ENCODE data around the gene ABHD13.
"Not testable (repeated sequence)": the region's sequence is repeated elsewhere in the genome, so short reads cannot be mapped to it uniquely, and the experiment has no call there.

Gene ABHD13

DNA sequence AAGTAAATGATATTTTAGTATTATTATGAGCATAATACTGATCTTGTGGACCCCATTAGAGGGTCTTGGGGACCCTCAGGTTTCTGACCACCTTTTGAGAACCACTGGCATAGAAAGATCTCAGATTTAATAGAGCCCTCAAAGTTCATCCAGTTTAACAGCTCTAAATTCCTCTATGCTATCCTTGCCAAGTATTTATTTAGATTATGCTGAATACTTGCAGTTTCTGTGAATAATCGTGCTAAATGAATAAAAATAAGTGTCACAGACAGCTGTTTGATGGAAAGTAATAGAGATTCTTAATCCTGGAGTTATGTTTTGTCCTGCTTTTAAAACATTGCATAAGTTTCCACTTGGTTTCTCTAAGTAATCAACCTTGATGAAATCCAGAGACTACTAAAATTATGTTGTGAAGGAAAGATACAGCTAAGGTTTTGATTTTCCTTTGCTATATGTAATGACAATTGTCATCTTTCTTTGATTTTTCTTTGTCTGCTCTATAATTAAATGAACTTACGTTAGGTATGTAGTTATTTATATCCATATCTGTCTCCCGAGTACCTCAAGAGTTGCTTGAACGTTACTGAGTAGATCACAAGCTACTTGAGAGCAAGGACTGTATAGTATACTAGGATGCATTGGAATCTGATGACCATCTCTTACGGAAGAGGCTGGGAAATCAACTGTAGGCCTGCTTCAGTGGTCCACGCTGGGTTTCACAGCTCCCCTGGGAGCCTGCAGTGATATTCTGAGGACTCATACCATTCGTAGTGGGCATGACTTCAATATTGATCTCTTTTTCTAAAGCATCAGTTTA, 5.7 kb downstream of the ABHD13 start:
- peak; percentile 8 for DNase-seq (ENCODE audit: low read depth)

DNA sequence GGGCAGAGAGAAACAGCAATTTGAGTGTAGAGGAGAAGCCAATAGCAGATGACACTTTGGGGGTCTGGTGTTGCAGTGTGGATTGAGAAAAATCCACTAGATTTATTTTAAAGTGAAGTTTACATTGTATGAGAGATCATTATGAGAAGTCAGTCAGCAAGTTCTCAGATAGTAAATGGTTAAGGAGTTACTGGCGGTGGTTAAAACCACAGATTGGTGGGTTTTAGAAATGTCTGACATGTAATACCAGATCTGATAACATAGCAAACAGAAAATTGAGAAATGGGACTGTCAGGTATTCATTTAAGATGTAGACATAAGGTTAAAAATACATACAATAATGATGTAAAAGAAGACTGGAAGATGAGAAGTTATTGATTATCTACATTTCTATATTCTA, 7.2 kb downstream of the ABHD13 start:
- peak; percentile 12 for DNase-seq (ENCODE audit: low read depth)

DNA sequence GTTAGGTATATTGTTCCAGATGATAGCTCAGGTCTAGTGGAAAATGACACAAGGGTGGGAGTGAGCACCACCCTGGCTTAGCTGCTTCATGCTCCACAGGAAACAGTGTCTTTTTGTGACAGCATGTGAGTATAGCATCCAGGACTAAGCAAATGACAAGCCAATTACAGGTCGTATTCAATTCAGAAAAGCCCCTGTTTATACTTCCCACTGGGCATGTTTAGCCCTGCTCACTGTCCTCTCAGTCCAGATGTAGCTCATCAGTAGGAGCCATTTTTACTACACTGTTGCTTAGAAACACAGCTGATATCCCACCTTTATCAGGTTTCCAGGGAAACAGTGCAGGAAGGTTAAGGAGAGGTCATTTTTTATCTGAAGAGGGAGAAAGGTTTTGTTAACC, 8.0 kb downstream of the ABHD13 start:
- DNase-seq (ENCODE audit: low read depth), result no peak

DNA sequence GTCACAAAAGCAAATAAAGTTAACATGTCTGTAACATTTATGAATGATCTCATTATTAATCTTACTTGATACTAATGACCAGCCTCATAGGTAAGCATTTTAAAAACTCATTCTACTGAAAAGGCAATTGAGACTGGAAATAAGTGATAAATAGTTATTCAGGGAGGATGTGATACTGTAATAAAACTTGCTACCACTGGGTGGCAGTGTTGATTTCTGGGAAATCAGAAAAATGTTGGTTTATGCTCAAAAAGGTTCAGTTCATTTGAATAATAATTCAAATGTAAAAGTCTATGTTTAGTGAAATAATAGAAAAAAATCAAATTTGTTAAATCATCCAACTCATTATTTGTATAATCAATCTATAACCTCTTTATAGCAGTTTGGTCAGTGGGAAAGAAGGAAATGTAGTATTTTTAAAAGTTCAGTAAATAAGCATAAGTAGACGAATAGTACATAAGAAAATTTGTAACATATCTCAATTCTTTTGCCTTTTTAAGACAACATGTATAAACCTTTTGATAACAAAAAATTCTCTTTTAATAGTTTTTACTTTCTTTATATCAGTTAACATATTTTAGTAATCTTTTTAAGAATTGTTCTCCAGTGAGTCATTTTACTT, 9.6 kb downstream of the ABHD13 start:
- DNase-seq (ENCODE audit: low read depth), result peak; percentile 39

- DNase-seq (ENCODE audit: low read depth), result no peak
Observed at GRCh38 chr13:108230377-108230776, 12.2 kb downstream of the ABHD13 start.

- no peak for DNase-seq (ENCODE audit: low read depth)
Observed at GRCh38 chr13:108249150-108249549, 31.0 kb downstream of the ABHD13 start.

DNA sequence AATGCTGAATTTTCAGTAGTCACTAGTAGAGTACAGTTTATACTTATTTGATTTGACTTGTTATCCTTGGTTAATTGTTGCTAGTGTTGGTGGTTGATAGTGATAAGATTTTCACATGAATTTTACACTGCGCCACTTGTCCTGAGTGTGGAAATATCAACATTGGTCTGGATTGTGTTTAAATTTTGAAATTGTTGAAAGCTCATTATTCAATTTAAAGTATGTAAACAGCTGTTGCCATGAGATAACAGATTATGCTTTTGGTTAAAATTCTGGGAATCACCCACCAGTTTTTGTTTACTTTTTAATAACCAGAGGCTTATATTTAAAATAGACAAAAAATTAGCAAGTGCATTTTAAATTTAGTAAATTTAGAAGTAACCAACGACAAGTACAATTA, 39.1 kb downstream of the ABHD13 start:
- DNase-seq (ENCODE audit: low read depth), result no peak

DNA sequence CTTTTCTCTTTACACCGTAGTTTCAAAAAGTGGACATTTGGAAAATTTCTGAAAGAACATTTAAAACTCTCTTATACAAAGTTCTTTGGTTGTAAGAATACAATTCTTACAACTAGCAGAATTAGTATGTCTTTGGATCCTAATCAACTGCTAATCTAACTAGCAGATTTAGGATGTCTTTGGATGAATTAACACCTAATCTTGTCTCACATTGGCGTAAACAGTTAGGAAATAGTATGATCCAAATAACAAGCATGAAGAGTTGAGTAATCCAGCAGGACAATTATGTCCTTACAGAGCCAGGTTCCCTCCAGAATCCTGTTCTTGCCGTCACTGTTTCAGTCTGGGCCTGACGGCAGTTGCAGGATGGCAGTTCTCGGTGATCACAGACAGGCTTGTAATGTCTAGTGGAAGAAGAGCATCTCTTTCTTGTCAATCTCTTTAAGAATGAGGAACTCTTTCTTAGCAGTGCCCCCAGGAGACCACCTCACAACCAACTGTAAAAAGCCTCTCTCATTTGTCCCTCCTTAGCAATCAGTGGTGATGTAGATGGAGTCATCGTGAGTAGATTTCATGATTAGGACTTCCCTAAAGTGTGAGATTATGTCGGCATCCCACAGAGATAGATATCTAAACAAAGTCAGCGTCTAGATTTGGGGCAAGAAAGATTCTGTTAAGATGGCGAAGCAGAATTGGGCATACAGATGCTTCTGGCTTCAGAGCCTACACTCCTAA, 45.6 kb downstream of the ABHD13 start:
- DNase-seq (ENCODE audit: low read depth), result no peak

- no peak for DNase-seq (ENCODE audit: low read depth)
Observed at GRCh38 chr13:108266321-108266990, 48.3 kb downstream of the ABHD13 start.

GRCh38 chr13:108267347-108267746, 49.2 kb downstream of the ABHD13 start:
- DNase-seq (ENCODE audit: low read depth), result no peak

GRCh38 chr13:108267855-108268254, 49.7 kb downstream of the ABHD13 start:
- not testable (repeated sequence) for DNase-seq (ENCODE audit: low read depth)

DNA sequence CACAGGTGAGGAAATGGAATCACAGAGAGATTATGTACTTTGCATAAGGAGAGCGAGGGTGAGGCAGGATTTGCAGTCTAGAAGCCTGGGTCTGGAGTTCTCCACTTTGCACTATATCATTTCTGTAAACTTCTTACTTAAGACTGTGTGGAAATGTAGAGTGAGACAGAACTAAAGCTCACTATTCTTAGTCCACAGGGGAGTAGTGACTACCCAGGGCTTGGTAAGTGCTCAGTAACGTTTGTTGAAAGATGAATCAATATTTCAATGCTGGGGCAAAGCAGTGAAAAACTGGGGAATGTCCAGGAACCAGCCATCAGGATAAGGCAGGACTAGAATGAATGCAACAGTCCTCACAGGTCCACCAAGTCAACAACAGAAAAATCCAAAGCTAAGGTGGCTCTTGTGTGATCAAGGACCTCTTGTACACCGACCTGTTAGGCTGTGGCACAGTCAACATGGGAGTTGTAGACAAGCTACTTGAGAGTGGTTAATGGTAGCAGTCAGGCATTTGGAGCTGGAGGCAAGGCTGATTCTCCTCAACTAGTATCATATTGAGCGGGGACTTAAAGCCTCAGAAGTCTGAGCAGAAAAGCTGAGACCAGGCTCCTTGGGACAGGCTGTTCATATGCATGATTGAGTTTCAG, 50.4 kb downstream of the ABHD13 start:
- DNase-seq (ENCODE audit: low read depth), result no peak

DNA sequence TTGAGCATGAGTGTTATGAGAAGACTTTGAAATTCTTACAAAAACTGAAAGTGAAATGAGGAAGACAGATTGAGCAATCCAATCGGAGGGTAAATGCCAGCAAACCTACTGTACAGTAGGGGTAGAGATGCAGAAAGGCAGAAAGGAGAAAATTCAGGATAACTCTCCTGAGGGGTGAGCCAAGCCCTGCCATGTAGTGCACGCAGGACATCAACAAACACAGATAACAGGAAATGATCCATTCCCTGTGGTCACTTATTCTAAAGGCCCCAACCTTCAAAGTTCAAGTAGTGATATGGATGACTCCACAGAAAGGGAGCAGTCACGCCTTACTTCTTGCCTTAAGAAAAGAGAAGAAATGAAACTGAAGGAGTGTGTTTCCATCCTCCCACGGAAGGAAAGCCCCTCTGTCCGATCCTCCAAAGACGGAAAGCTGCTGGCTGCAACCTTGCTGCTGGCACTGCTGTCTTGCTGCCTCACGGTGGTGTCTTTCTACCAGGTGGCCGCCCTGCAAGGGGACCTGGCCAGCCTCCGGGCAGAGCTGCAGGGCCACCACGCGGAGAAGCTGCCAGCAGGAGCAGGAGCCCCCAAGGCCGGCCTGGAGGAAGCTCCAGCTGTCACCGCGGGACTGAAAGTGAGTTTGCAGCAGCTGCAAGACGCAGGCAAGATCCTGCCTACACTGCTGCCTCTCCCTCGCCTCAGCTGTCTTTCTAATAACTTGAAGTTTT, 51.6 kb downstream of the ABHD13 start, which contains the start of gene TNFSF13B:
TNFSF13B (plus strand) TSS at position 118 of the 728 bp plus-strand sequence; CDS start at position 296, 178 bp downstream.
- DNase-seq (ENCODE audit: low read depth), result peak; percentile 63

DNA sequence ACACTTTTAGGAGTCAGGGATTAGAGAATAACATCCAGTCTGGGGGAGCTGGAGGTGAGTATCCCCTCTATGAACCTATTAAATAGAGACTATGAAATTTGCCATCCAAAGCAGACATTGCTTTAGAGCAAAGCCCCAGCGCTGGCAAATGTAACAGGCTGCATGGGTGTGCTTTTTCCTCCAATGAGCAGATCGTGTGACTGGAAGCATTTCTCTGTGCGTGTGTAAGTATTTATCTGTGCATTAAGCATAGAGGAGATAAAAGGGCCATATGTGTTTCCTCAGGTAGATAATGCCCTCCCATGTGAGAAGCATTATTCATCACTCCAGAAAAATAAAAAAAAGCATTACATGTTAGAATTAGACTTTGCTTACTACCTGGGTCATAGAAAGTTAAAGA, 52.2 kb downstream of the ABHD13 start:
- no peak for DNase-seq (ENCODE audit: low read depth)

- peak; percentile 25 for DNase-seq (ENCODE audit: low read depth)
Observed at GRCh38 chr13:108272333-108272732, 54.1 kb downstream of the ABHD13 start.

- DNase-seq (ENCODE audit: low read depth), result no peak
Observed at GRCh38 chr13:108273429-108274118, 55.4 kb downstream of the ABHD13 start.

DNA sequence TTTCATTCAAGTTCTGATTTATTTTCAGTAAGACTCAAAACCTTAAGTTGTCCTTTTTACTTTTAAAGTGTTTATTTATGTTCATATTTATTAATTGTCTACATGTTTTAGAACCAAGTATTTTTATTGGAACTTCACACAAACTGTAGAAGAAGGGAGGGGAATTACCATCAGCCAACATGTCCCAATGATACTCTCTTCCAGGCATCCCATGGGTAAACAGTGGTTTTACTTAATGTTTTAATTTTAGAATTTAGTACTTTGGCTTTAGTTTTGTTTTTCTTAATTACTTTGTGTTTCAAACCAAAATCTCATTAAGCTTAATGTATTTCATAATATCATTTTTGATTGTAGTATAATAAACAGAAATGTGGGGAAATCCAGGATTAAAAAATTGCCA, 56.5 kb downstream of the ABHD13 start:
- DNase-seq (ENCODE audit: low read depth), result no peak

DNA sequence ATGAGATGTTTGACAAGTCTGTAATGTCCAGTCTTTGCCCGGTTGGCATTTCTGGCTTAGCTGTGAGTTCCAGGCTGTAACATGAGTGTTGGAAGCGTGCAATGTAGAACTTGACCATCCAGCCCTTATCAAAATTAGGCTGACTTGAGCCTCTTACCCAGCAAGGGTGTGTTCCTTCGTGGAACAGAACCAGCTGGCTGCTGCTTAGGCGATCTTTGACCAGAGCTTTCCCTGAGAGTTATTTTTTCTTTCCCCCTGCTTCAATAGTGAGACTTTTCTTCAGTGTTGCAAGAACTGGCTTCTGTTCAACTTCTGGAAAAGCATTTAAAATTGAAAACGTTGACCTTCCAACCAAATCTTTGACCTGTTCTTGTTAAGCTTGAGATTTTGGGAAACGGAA, 57.9 kb downstream of the ABHD13 start:
- no peak for DNase-seq (ENCODE audit: low read depth)

DNA sequence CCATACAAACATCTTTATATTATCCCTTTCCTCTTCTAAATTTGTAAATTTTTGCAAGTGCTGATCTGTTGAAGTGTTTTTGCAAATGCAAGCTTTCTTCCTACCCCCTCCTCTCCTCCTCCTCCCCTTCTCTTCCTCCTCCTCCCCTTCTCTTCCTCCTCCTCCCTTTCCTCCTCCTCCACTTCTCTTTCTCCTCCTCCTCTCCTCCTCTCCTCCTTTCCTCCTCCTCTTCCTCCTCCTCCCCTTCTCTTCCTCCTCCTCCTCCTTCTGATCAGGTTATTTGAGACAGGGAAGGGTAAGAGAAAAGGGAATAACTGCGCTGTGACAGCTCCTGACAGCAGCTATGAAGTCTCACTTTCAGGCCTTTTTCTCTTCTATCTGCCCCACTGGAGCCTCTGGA, 60.3 kb downstream of the ABHD13 start:
- no peak for DNase-seq (ENCODE audit: low read depth)

DNA sequence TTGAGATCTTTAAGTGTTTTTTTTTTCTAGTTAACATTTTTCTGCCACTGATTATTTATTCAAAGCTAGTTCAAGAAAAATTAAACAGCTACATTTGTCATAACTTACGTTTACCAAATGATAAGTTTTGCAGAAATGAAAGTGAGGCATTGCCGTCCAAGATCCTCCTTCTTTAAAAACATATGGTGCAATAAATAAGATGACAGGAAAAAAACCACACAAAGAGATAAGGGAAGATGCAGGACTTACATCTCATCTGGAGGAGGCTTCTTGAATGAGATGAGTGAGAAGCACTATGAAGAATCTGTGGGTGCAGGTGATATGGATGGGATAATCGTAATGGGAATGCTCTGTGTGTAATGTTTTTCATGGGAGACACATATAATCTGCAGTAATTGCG, 63.7 kb downstream of the ABHD13 start:
- peak; percentile 25 for DNase-seq (ENCODE audit: low read depth)
